HepG2 (cell line): ENCODE results near the gene DDX49. TPM values are rescaled to one million over a fixed set of nuclear protein-coding genes. Genes with fewer than 3 reads are reported as not detected.

Experiments
- ATAC-seq: fragments of 200-7000 bp; cut with Tn5 transposase; 3 replicates; pipeline ENCODE4 v1.9.1; 2020; ENCODE audit warnings: mild to moderate bottlenecking, moderate library complexity
- BruUV-seq: library from RNA; stranded (reverse); fragments of 400-500 nt; replicated peaks from 2 replicates; lab custom pipeline; 2021; lab: Mats Ljungman, UMichigan
- CTCF ChIA-PET: fragments of 300-600 bp; formaldehyde crosslinking; extraction: SDS; loops from one replicate; lab custom pipeline; 2021; ENCODE audit warnings: low total read pairs, inconsistent platforms, low intra/inter-chr PET ratio; lab: Yijun Ruan, JAX
- POLR2A ChIA-PET: fragments of 350-600 bp; sonication (Branson Sonifier 250); formaldehyde crosslinking; loops from one replicate; lab custom pipeline; 2020; ENCODE audit warnings: antibody characterized with exemption, inconsistent platforms; lab: Yijun Ruan, JAX
- DNase-seq: peaks from one replicate; pipeline ENCODE4 v3.0.0-alpha.2; 2015; ENCODE audit warnings: low spot score
- FAIRE-seq: peaks from 3 replicates; lab custom pipeline; 2011; peaks lifted over from hg19 to GRCh38; lab: Jason Lieb, UNC
- H2AFZ ChIP-seq: one replicate; pipeline ENCODE4 v1.6.1; 2011; ENCODE audit warnings: low read length, inconsistent platforms
- H3K27ac ChIP-seq: fragments of 300-600 bp; 3 replicates; pipeline ENCODE4 v1.8.0; 2011; ENCODE audit warnings: mixed run types, mild to moderate bottlenecking, mixed read lengths, low read length, inconsistent platforms; ENCODE audit not compliant: insufficient read depth; ENCODE audit errors: extremely low read length
- H3K27me3 ChIP-seq, 2 experiments: fragments of 200-600 bp in 1 of 2; 2 replicates in 1 of 2; 3 replicates in 1 of 2; pipeline versions ENCODE4 v1.6.0 to v1.8.0; 2011; ENCODE audit warnings: low read length in 2 of 2, mild to moderate bottlenecking in 2 of 2, moderate library complexity in 2 of 2, inconsistent platforms in 1 of 2; ENCODE audit not compliant: insufficient read depth in 2 of 2, control insufficient read depth in 1 of 2
- H3K36me3 ChIP-seq, 2 experiments: fragments of 200-600 bp in 1 of 2; replicated peaks in 1 of 2; 2 replicates in 1 of 2; 3 replicates in 1 of 2; pipeline versions ENCODE4 v1.5.1 to v1.8.0; 2011; ENCODE audit warnings: low read length in 2 of 2, inconsistent platforms in 1 of 2; ENCODE audit not compliant: insufficient read depth in 2 of 2, control insufficient read depth in 1 of 2
- H3K4me1 ChIP-seq: 2 replicates; pipeline ENCODE4 v1.5.1; 2012; ENCODE audit warnings: low read length, inconsistent platforms; ENCODE audit not compliant: insufficient read depth
- H3K4me2 ChIP-seq: 2 replicates; pipeline ENCODE4 v1.6.0; 2011; ENCODE audit warnings: low read depth, low read length, inconsistent platforms
- H3K4me3 ChIP-seq, 3 experiments: fragments of 200-600 bp in 1 of 3; sonication (generic), shearing (Covaris generic) in 1 of 3; replicated peaks in 1 of 3; 2 replicates each; pipeline ENCODE4 v1.5.1; 2011 to 2016; ENCODE audit warnings: low read length in 3 of 3, inconsistent platforms in 2 of 3, low read depth in 2 of 3, mild to moderate bottlenecking in 2 of 3, control low read depth in 1 of 3, mixed read lengths in 1 of 3; ENCODE audit not compliant: insufficient read depth in 1 of 3
- H3K79me2 ChIP-seq: one replicate; pipeline ENCODE4 v1.6.1; 2011; ENCODE audit warnings: low read length, inconsistent platforms; ENCODE audit not compliant: insufficient read depth
- H3K9ac ChIP-seq: 2 replicates; pipeline ENCODE4 v1.6.0; 2011; ENCODE audit warnings: mild to moderate bottlenecking, low read depth, low read length, inconsistent platforms; ENCODE audit not compliant: insufficient read depth
- H3K9me3 ChIP-seq: 2 replicates; pipeline ENCODE4 v1.5.1; 2012; ENCODE audit warnings: mild to moderate bottlenecking, low read length
- H4K20me1 ChIP-seq: 2 replicates; pipeline ENCODE4 v1.6.0; 2011; ENCODE audit warnings: inconsistent platforms, mild to moderate bottlenecking, low read length, moderate library complexity; ENCODE audit not compliant: insufficient read depth
- ARNTL ChIP-seq: sonication (generic); formaldehyde crosslinking; IDR thresholded peaks from 2 replicates; pipeline ENCODE4 v1.4.0; 2020; ENCODE audit warnings: mild to moderate bottlenecking, missing genetic modification reagents
- EHMT2 ChIP-seq: fragments of 200-600 bp; sonication (generic); IDR thresholded peaks from 2 replicates; pipeline ENCODE4 v1.7.0; 2017; ENCODE audit warnings: antibody characterized with exemption, low read depth, low read length, borderline replicate concordance
- HDAC1 ChIP-seq: sonication (generic); formaldehyde crosslinking; IDR thresholded peaks from 2 replicates; pipeline ENCODE4 v1.5.1; 2020; ENCODE audit warnings: mild to moderate bottlenecking, missing genetic modification reagents
- MBNL3 ChIP-seq: fragments of 250-450 bp; sonication (Bioruptor Pico); conservative IDR thresholded peaks from 2 replicates; pipeline ENCODE4 v1.8.0; 2022; ENCODE audit warnings: mild to moderate bottlenecking, inconsistent platforms
- MTERF4 ChIP-seq: sonication (generic); formaldehyde crosslinking; IDR thresholded peaks from 2 replicates; pipeline ENCODE4 v1.8.0; 2023; ENCODE audit warnings: mild to moderate bottlenecking, missing genetic modification reagents
- PATZ1 ChIP-seq: sonication (generic); formaldehyde crosslinking; IDR thresholded peaks from 2 replicates; pipeline ENCODE4 v1.4.0; 2020; ENCODE audit warnings: missing genetic modification reagents
- RARG ChIP-seq: sonication (generic); formaldehyde crosslinking; IDR thresholded peaks from 2 replicates; pipeline ENCODE4 v1.4.0; 2020; ENCODE audit warnings: low read depth, mild to moderate bottlenecking, missing genetic modification reagents
- RFX1 ChIP-seq: fragments of 450-650 bp; IDR thresholded peaks from 2 replicates; pipeline ENCODE4 v1.6.1; 2017
- ZFAT ChIP-seq: sonication (generic); formaldehyde crosslinking; conservative IDR thresholded peaks from 2 replicates; pipeline ENCODE4 v1.8.1; 2023; ENCODE audit warnings: missing genetic modification reagents, inconsistent platforms
- ZNF513 ChIP-seq: sonication (generic); formaldehyde crosslinking; conservative IDR thresholded peaks from 2 replicates; pipeline ENCODE4 v1.5.0; 2020; ENCODE audit warnings: missing genetic modification reagents
- ZNF713 ChIP-seq: sonication (generic); formaldehyde crosslinking; IDR thresholded peaks from 2 replicates; pipeline ENCODE4 v1.4.0; 2020; ENCODE audit warnings: mild to moderate bottlenecking, missing genetic modification reagents
- ZNF773 ChIP-seq: sonication (generic); formaldehyde crosslinking; IDR thresholded peaks from 2 replicates; pipeline ENCODE4 v1.4.0; 2020; ENCODE audit warnings: missing genetic modification reagents, borderline replicate concordance
- WGBS: methylation state at CpG from one replicate; pipeline ENCODE4 v1.1.6; 2017; ENCODE audit warnings: low lambda C conversion rate; 5-methylcytosine and 5-hydroxymethylcytosine counted together
- in situ Hi-C: cut with HindIII; loops from 2 replicates; pipeline ENCODE4 v1.10.0; 2017; ENCODE audit warnings: low pct_unique_long_range_greater_than_20kb; ENCODE audit not compliant: extremely low pct_ligation_motif_present
- intact Hi-C: fragments of 100-400 bp; cut with micrococcal nuclease; formaldehyde crosslinking; loops from one replicate; pipeline ENCODE4 v1.10.0; 2022; ENCODE audit not compliant: unreplicated experiment
- polyA plus RNA-seq, 8 experiments: library from polyadenylated mRNA; depleted of rRNA in 3 of 8; stranded (reverse) in 7 of 8; unstranded in 1 of 8; fragments of >200 nt; fragmentation: Illumina TruSeq in 4 of 8; extraction: Trizol in 4 of 8; gene quantifications; 2 replicates each; pipeline versions ENCODE4 v1.2.1 to v1.2.3, GENCODE V29; 2011 to 2016; ENCODE audit warnings: low read depth in 4 of 8, missing spikeins in 1 of 8, mixed read lengths in 1 of 8; ENCODE audit not compliant: insufficient read depth in 1 of 8
- total RNA-seq, 5 experiments: library from RNA; depleted of rRNA; stranded (reverse); fragments of >200 nt; fragmentation: Illumina TruSeq; extraction: Trizol; gene quantifications; 2 replicates each; pipeline ENCODE4 v1.2.3, GENCODE V29; 2016; ENCODE audit warnings: low read depth in 1 of 5

The DDX49 gene
- total and polyA plus RNA-seq, 2 of the 13 experiments (the other 11 are each of a cell fraction or from before 2014, with no cell fraction given), result 27.0 to 46.2 TPM

- BruUV-seq, result no TSS peak
- Histone ChIP-seq H3K9ac (no peak overlapping the region), H2AFZ (no peak overlapping the region), H3K4me3 (peak overlapping the region in 2 of 3 experiments; percentile 70 to 75; a peak in 4 of 6 replicates), H3K27ac (no peak overlapping the region), H4K20me1 (no peaks in the 10 kb centered on the region), H3K36me3 (no peaks in the 10 kb centered on the region), H3K27me3 (no peaks in the 10 kb centered on the region; a peak in 1 of 5 replicates), H3K79me2 (no peaks in the 10 kb centered on the region), H3K4me2 (peak overlapping the region; percentile 81), H3K9me3 (no peaks in the 10 kb centered on the region), H3K4me1 (peaks cover 23% of the 10 kb centered on the region)
- DNase-seq (no peak), FAIRE-seq (no peak), ATAC-seq (peak; percentile 6)
- in situ Hi-C loops (loop anchor here (10.0 kb wide), 1 partner anchor 90 kb away; no protein-coding TSS in a partner anchor), intact Hi-C loops (loop anchor here (1.0 kb wide), 1 partner anchor 92 kb away; no protein-coding TSS in a partner anchor)
- ChIA-PET POLR2A (interaction anchor here (1.7 to 2.5 kb wide), 2 partner anchors 25 to 92 kb away, joined by 7 to 11 read pairs; partner anchors contain the start of genes COPE and DDX49), CTCF (interaction anchor here (0.9 to 2.4 kb wide), 2 partner anchors 91 to 93 kb away, joined by 3 to 24 read pairs; no protein-coding TSS in a partner anchor)
- 87% methylated on average over 6 of the region's 28 CpGs for WGBS
- TF ChIP-seq HDAC1, result peak; percentile 5; the same call in 1 of the 2 replicates
- no peak for TF ChIP-seq ZFAT (CRISPR knock-in tag)
- no peak for TF ChIP-seq RARG (CRISPR knock-in tag)
- TF ChIP-seq ZNF713 (CRISPR knock-in tag), result no peak
- TF ChIP-seq RFX1, result 0 out of 2 replicates have a peak, but pooled peaks have one; percentile 17
- no peak for TF ChIP-seq ZNF513 (CRISPR knock-in tag)
- peak; percentile 46; the same call in 1 of the 2 replicates for TF ChIP-seq PATZ1 (CRISPR knock-in tag)
- no peak for TF ChIP-seq ARNTL
- no peak for TF ChIP-seq ZNF773 (CRISPR knock-in tag)
- no peak for TF ChIP-seq MTERF4 (CRISPR knock-in tag)
- no peak for TF ChIP-seq MBNL3 (CRISPR knock-in tag)
- no peak for TF ChIP-seq EHMT2
Observed at GRCh38 chr19:18894254-18895037, 25.1 kb upstream of the DDX49 start.
